Spinal cord (tissue), 10 donors: Measurements from ENCODE around the gene JAZF1. TPM values are rescaled to one million over a fixed set of nuclear protein-coding genes. Genes with fewer than 3 reads are reported as not detected.
A peak's percentile ranks its signal among the peaks of the same experiment; 100 is the strongest.
"Not testable (repeated sequence)": the region's sequence is repeated elsewhere in the genome, so short reads cannot be mapped to it uniquely, and the experiment has no call there.

Experiments used
- DNase-seq, 6 donors: peaks; one replicate each; pipeline versions ENCODE4 v3.0.0 to v3.0.0-alpha.2; 2013 to 2015; ENCODE audit warnings: low spot score in 6 of 6, low read depth in 4 of 6
- H3K27ac ChIP-seq: one replicate; pipeline ENCODE4 v1.5.1; 2013; ENCODE audit warnings: low read depth, low read length, control low read depth
- H3K27me3 ChIP-seq: one replicate; pipeline ENCODE4 v1.6.1; 2013; ENCODE audit warnings: low read length; ENCODE audit not compliant: control insufficient read depth, insufficient read depth
- H3K36me3 ChIP-seq: one replicate; pipeline ENCODE4 v1.6.1; 2013; ENCODE audit warnings: low read length; ENCODE audit not compliant: control insufficient read depth, insufficient read depth
- H3K4me1 ChIP-seq: one replicate; pipeline ENCODE4 v1.6.1; 2013; ENCODE audit warnings: low read length; ENCODE audit not compliant: control insufficient read depth, insufficient read depth
- H3K4me3 ChIP-seq: one replicate; pipeline ENCODE4 v1.5.1; 2013; ENCODE audit warnings: low read depth, low read length, control low read depth
- H3K9me3 ChIP-seq: one replicate; pipeline ENCODE4 v1.6.1; 2013; ENCODE audit warnings: low read length; ENCODE audit not compliant: control insufficient read depth, insufficient read depth
- WGBS: methylation state at CpG from one replicate; pipeline ENCODE4 v1.1.5; 2013; ENCODE audit warnings: missing lambda C conversion rate; ENCODE audit not compliant: insufficient coverage; 5-methylcytosine and 5-hydroxymethylcytosine counted together
- polyA plus RNA-seq, 2 donors: library from polyadenylated mRNA; unstranded; fragments of 120-200 nt; gene quantifications; one replicate each; pipeline ENCODE4 v1.2.1, GENCODE V29; 2013; ENCODE audit not compliant: insufficient read length in 2 of 2
- total RNA-seq, 2 donors: library from RNA; depleted of rRNA in 1 of 2; stranded (reverse); fragments of 120-200 nt in 1 of 2; fragments of >200 nt in 1 of 2; gene quantifications; one replicate each; pipeline versions ENCODE4 v1.2.3 to v1.2.4, GENCODE V29; 2013 to 2014
- donor health status: healthy.

The JAZF1 gene
- total and polyA plus RNA-seq, 4 donors, result 20.7 to 66.0 (median 50.5) TPM

DNA sequence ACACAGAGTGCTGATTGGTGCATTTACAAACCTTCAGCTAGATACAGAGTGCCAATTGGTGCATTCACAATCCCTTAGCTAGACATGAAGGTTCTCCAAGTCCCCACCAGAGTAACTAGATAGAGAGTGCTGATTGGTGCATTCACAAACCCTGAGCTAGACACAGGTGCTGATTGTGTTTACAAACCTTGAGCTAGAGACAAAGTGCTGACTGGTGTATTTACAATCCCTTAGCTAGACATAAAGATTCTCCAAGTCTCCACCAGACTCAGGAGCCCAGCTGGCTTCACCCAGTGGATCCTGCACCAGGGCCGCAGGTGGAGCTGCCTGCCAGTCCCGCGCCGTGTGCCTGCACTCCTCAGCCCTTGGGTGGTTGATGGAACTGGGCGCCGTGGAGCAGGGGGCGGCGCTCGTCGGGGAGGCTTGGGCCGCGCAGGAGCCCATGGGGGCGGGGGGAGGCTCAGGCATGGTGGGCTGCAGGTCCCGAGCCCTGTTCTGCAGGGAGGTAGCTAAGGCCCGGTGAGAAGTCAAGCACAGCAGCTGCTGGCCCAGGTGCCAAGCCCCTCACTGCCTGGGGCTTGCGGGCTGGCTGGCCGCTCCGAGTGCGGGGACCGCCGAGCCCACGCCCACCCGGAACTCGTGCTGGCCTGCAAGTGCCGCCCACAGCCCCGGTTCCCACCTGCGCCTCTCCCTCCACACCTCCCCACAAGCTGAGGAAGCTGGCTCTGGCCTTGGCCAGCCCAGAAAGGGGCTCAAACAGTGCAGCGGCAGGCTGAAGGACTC is 323.7 kb downstream of the JAZF1 start:
- not testable (repeated sequence) for H3K9me3 ChIP-seq, H3K4me3 ChIP-seq, H3K27ac ChIP-seq, H3K27me3 ChIP-seq, DNase-seq, H3K36me3 ChIP-seq, H3K4me1 ChIP-seq
- WGBS, result 97% methylated on average over 26 of the region's 28 CpGs

DNA sequence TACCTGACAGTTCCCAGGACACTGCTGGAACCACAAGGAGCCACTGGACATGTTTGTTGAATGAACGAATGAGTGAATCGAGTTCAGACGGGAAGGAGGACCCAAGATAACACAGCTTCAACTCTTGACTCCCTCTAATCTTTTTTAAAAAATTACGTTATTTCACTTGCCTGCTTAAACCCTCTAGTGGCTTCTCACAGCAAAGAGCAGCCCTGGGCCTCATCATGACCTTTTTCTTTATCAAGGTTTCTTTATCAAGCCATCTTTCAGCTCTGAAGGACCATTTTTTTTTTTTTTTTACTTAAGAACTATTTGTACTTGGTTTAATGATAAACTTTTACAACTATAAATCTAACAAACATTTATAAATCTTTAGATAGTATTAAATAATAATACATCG is 330.1 kb downstream of the JAZF1 start:
- Histone ChIP-seq H3K36me3 (no peaks in the 10 kb centered on the region), H3K4me3 (no peak overlapping the region), H3K27me3 (no peaks in the 10 kb centered on the region), H3K9me3 (no peaks in the 10 kb centered on the region), H3K27ac (no peak overlapping the region), H3K4me1 (no peaks in the 10 kb centered on the region)
- WGBS, result 100% methylated on average over 2 of the region's 5 CpGs
- no peak for DNase-seq

DNA sequence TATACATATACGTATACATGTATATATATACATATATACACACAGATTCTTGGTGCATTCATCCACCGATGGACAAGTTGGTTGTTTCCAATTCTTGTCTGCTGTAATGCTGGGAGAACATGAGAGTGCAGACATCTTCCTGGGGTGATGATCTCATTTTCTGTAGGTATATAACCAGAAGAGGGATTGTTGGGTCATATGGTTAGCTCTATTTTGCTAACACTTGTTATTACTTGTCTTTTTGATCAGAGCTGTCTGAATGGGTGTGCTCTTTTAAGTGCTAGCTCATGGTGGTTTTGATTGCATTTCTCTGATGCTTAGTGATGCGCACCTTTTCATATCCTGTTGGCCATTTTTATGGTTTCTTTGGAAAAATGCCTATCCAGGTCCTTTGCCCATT is 334.2 kb downstream of the JAZF1 start:
- Histone ChIP-seq H3K9me3 (no peaks in the 10 kb centered on the region), H3K36me3 (no peaks in the 10 kb centered on the region), H3K4me1 (peaks cover 19% of the 10 kb centered on the region), H3K4me3 (no peak overlapping the region), H3K27me3 (no peaks in the 10 kb centered on the region), H3K27ac (no peak overlapping the region)
- 100% methylated on average over 1 of the region's 3 CpGs for WGBS
- DNase-seq, result no peak

DNA sequence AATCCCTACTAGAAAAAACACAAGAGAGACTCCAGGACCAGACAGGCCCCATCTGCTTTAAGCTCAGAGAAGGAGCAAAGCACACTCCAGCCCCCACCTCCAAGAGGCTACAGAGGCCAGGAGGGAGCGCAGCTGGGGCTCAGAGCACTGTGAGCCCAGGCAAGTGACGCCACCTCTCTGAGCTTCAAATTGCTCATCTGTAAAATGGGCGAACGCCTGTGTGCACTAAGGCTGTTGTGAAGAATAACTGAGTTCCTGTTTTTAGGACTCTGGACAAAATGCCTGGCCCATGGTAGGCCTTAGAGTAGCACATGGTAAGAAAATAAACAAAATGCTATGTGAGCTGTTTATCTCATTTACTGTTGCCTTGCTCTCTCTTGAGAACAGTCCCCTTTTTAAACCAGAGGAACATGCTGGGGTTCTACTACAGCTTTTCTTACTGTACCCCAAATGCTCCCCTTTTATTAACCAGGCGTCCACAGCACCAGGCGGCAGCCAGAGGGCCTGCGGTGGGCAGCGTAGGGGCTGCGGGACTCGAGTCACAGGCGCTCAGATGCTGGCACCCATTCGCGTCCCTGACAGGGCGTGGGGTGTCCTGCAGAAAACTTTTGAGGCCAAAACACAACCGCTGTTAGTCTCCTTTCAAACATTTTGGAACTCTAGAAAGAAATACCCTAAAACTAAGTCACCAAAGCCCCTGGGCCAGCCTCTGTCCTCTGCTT is 336.9 kb downstream of the JAZF1 start:
- Histone ChIP-seq H3K9me3 (no peaks in the 10 kb centered on the region), H3K27ac (no peak overlapping the region), H3K36me3 (peaks cover 13% of the 10 kb centered on the region), H3K4me1 (peaks cover 38% of the 10 kb centered on the region), H3K27me3 (no peaks in the 10 kb centered on the region), H3K4me3 (no peak overlapping the region)
- no peak for DNase-seq
- 91% methylated on average over 11 of the region's 15 CpGs for WGBS

DNA sequence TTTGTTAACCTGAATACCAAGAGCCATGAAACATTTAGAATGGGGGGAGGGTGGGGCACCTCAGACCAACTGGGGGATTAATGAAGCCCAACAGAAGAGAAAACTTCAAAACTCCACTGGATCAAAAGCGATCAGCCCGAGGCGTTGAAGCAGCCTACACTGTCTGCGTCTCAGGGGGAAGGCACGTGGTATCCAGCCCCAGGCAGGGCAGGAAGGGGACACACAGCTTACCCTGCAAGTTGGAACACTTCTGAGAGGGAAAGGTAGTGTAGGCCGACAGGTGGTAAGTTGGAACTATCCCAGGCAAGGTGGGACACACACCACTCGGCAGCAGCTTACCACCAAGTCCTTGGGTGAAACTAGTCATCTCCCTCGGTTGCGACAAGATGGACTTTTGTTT is 337.7 kb downstream of the JAZF1 start:
- Histone ChIP-seq H3K27ac (peak overlapping the region; percentile 47), H3K36me3 (peaks cover 13% of the 10 kb centered on the region), H3K27me3 (no peaks in the 10 kb centered on the region), H3K9me3 (no peaks in the 10 kb centered on the region), H3K4me1 (peaks cover 44% of the 10 kb centered on the region), H3K4me3 (no peak overlapping the region)
- peak in 1 of 6 donors; percentile 44 for DNase-seq
- WGBS, result 41% methylated on average over 5 of the region's 9 CpGs

DNA sequence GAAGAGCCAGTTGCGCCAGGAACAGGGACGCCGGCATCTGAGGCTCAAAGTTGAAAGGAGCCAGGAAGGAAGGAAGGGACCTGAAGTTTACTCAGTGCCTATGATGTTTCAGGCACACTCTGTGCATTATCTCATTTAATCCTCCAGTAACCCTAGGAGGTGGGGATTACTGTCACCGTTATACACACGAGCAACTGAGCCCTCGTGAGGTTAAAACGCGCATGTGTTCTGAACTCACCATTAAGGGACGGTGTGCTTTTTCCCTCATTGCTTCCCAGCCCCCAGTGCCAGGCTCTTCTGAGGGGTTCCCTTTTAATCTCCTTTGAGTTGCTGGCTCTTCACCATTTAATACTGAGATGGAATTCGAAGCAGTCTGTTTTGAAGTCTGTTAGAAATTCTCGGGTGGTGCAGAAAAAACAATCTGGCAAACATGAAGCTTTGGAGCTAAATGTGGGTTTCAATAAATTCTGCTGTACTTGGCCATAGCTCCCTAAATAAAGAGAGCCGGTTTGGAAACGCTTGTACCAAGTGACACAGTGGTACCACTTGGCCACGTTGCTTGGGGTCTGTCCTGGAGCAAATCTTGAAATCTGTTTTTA is 338.4 kb downstream of the JAZF1 start:
- Histone ChIP-seq H3K9me3 (no peaks in the 10 kb centered on the region), H3K36me3 (peaks cover 13% of the 10 kb centered on the region), H3K4me1 (peaks cover 44% of the 10 kb centered on the region), H3K27me3 (no peaks in the 10 kb centered on the region), H3K27ac (peak overlapping the region; percentile 47), H3K4me3 (no peak overlapping the region)
- 22% methylated on average over 4 of the region's 14 CpGs for WGBS
- DNase-seq, result peak in 1 of 6 donors; percentile 82

DNA sequence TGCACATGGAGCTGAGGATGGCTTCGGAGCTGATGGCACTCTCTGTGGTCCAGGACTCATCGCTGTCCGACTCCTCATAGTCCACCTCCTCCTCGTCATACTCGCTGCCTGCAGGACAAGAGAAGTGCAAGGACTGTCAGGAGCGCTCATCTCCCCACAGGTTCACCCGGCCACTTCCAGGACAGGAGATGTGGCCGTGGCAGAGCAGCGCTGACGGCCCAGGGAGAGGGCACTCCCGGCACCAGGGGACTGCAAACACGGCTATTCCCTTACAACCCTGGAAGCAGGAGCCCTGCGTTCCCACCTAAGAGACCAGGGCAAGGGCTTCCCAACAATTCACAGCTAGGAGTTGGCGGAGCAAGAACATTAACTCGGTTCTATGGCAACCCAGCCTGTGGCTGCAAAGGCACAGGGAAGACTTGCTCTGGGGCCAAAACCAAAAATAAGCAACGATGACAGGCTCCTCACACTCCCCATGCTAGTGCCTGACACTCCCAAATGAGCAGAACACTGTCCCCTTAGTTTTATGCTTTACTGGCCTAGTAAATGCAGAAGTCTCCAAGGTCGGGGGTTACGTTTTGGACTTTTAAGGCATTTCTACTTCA is 339.7 kb downstream of the JAZF1 start:
- Histone ChIP-seq H3K27me3 (no peaks in the 10 kb centered on the region), H3K4me1 (peaks cover 44% of the 10 kb centered on the region), H3K4me3 (no peak overlapping the region), H3K27ac (no peak overlapping the region), H3K9me3 (no peaks in the 10 kb centered on the region), H3K36me3 (peaks cover 13% of the 10 kb centered on the region)
- DNase-seq, result peak in 1 of 6 donors; percentile 49
- 78% methylated on average over 17 of the region's 18 CpGs for WGBS

DNA sequence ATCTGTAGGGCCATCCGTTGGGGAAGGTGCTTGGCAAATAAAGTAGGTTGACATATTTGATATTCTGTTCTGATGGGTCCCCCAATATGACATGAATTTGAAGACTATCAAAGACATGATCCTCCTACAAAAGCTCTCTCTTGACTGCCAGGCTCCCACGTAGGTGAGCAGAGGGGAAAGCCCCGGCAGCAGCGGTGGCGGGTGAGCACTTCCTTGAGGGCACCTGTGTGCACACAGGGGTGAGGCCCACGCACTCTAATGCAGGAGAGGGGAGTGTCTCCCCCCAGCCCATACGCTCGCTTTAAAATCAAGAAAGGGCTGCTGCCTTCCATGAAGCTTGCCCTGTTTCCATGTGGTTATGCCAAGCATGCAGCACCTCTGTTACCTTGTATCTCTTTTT is 340.3 kb downstream of the JAZF1 start:
- no peaks in the 10 kb centered on the region for H3K27me3 ChIP-seq
- H3K27ac ChIP-seq, result no peak overlapping the region
- WGBS, result 95% methylated on average over 4 of the region's 8 CpGs
- no peak for DNase-seq
- peaks cover 13% of the 10 kb centered on the region for H3K36me3 ChIP-seq
- H3K4me1 ChIP-seq, result peaks cover 44% of the 10 kb centered on the region
- no peak overlapping the region for H3K4me3 ChIP-seq
- no peaks in the 10 kb centered on the region for H3K9me3 ChIP-seq

DNA sequence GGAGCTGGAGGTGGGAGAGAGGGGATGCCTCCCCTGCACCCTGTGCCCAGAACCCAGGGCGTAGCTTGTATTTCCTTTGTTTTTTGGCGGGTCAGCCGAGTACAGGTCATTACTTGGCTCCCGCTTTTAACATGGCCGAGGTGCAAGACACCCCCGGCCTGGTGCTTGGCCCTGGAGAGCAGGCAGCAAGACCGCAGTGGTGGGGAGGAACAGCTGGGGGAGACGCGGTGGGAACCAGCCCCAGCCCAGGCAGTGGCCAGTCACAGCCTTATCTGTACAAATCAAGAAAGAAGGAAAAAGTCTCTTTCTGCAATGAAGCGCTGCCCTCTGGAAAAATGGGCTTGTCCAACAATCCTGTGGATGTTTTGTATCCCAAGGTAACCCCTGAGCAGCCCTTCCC is 341.5 kb downstream of the JAZF1 start:
- 93% methylated on average over 8 of the region's 10 CpGs for WGBS
- peaks cover 13% of the 10 kb centered on the region for H3K36me3 ChIP-seq

More for the DNA sequence above, 341.5 kb downstream of the JAZF1 start:
- no peaks in the 10 kb centered on the region for H3K27me3 ChIP-seq
- no peak for DNase-seq
- peak overlapping the region; percentile 55 for H3K27ac ChIP-seq
- no peaks in the 10 kb centered on the region for H3K9me3 ChIP-seq
- H3K4me3 ChIP-seq, result no peak overlapping the region
- peaks cover 45% of the 10 kb centered on the region for H3K4me1 ChIP-seq
